Liver (tissue), 9 donors: ENCODE measurements around the gene EFCC1. TPM values are rescaled to one million over a fixed set of nuclear protein-coding genes. Genes with fewer than 3 reads are reported as not detected.

Source experiments
- DNase-seq: peaks from one replicate; pipeline ENCODE4 v3.0.0-alpha.2; 2017; ENCODE audit warnings: low spot score
- H3K27ac ChIP-seq, 2 donors: one replicate each; pipeline ENCODE4 v1.7.0; 2013; ENCODE audit warnings: inconsistent platforms in 2 of 2, low read length in 2 of 2, control low read depth in 1 of 2, low read depth in 1 of 2, mild to moderate bottlenecking in 1 of 2
- H3K27me3 ChIP-seq, 4 donors: one replicate each; pipeline versions ENCODE4 v1.6.1 to v1.7.0; 2013; ENCODE audit warnings: low read length in 3 of 4, inconsistent platforms in 1 of 4, mild to moderate bottlenecking in 1 of 4, moderate library complexity in 1 of 4; ENCODE audit not compliant: control insufficient read depth in 4 of 4, insufficient read depth in 4 of 4
- H3K36me3 ChIP-seq, 4 donors: one replicate each; pipeline versions ENCODE4 v1.6.1 to v1.7.0; 2013; ENCODE audit warnings: low read length in 3 of 4, mild to moderate bottlenecking in 3 of 4, low read depth in 1 of 4, moderate library complexity in 1 of 4; ENCODE audit not compliant: control insufficient read depth in 4 of 4, insufficient read depth in 3 of 4
- H3K4me1 ChIP-seq, 4 donors: one replicate each; pipeline versions ENCODE4 v1.6.1 to v1.7.0; 2013; ENCODE audit warnings: low read length in 3 of 4, mild to moderate bottlenecking in 3 of 4, moderate library complexity in 1 of 4; ENCODE audit not compliant: control insufficient read depth in 4 of 4, insufficient read depth in 4 of 4
- H3K4me3 ChIP-seq, 3 donors: one replicate each; pipeline versions ENCODE4 v1.6.1 to v1.7.0; 2013; ENCODE audit warnings: low read length in 3 of 3, control low read depth in 1 of 3, low read depth in 1 of 3, mild to moderate bottlenecking in 1 of 3
- H3K9ac ChIP-seq, 2 donors: one replicate each; pipeline ENCODE4 v1.7.0; 2013; ENCODE audit warnings: low read length in 2 of 2, mild to moderate bottlenecking in 2 of 2, moderate library complexity in 2 of 2, control low read depth in 1 of 2, low read depth in 1 of 2
- H3K9me3 ChIP-seq, 4 donors: one replicate each; pipeline versions ENCODE4 v1.6.1 to v1.7.0; 2013; ENCODE audit warnings: low read length in 3 of 4; ENCODE audit not compliant: control insufficient read depth in 4 of 4
- ATF3 ChIP-seq: IDR thresholded peaks from 2 replicates; pipeline ENCODE4 v1.6.1; 2016; ENCODE audit warnings: antibody characterized with exemption
- CTCF ChIP-seq: fragments of 150-350 bp; IDR thresholded peaks from 2 replicates; pipeline ENCODE4 v1.5.1; 2017; ENCODE audit warnings: improper control_type of control experiment, low read depth, low read length; ENCODE audit not compliant: missing input control
- EGR1 ChIP-seq, 2 donors: IDR thresholded peaks; 2 replicates each; pipeline ENCODE4 v1.6.1; 2016 to 2018; ENCODE audit warnings: antibody characterized with exemption in 2 of 2, low read depth in 2 of 2
- FOXA1 ChIP-seq: IDR thresholded peaks from 2 replicates; pipeline ENCODE4 v1.6.1; 2016; ENCODE audit warnings: antibody characterized with exemption
- FOXA2 ChIP-seq: IDR thresholded peaks from 2 replicates; pipeline ENCODE4 v1.6.1; 2016; ENCODE audit warnings: antibody characterized with exemption
- GABPA ChIP-seq, 2 donors: IDR thresholded peaks in 1 of 2; conservative IDR thresholded peaks in 1 of 2; 2 replicates each; pipeline ENCODE4 v1.6.1; 2016; ENCODE audit warnings: antibody characterized with exemption in 2 of 2, mild to moderate bottlenecking in 1 of 2, moderate library complexity in 1 of 2
- HNF4A ChIP-seq, 2 donors: conservative IDR thresholded peaks; 2 replicates each; pipeline ENCODE4 v1.6.1; 2016; ENCODE audit warnings: antibody characterized with exemption in 2 of 2, mild to moderate bottlenecking in 2 of 2
- HNF4G ChIP-seq: IDR thresholded peaks from 2 replicates; pipeline ENCODE4 v1.6.1; 2016; ENCODE audit warnings: antibody characterized with exemption
- JUND ChIP-seq, 2 donors: IDR thresholded peaks; 2 replicates each; pipeline ENCODE4 v1.6.1; 2016; ENCODE audit warnings: antibody characterized with exemption in 2 of 2
- NR2F2 ChIP-seq: IDR thresholded peaks from 2 replicates; pipeline ENCODE4 v1.6.1; 2016; ENCODE audit warnings: antibody characterized with exemption
- RAD21 ChIP-seq, 2 donors: IDR thresholded peaks; 2 replicates each; pipeline ENCODE4 v1.6.1; 2016; ENCODE audit warnings: antibody characterized with exemption in 2 of 2, mild to moderate bottlenecking in 2 of 2
- REST ChIP-seq: IDR thresholded peaks from 2 replicates; pipeline ENCODE4 v1.6.1; 2016; ENCODE audit warnings: antibody characterized with exemption, mild to moderate bottlenecking
- RXRA ChIP-seq, 2 donors: IDR thresholded peaks; 2 replicates each; pipeline ENCODE4 v1.6.1; 2017 to 2018; ENCODE audit warnings: antibody characterized with exemption in 2 of 2, mild to moderate bottlenecking in 1 of 2
- TAF1 ChIP-seq: conservative IDR thresholded peaks from 2 replicates; pipeline ENCODE4 v1.6.1; 2016; ENCODE audit warnings: antibody characterized with exemption, mild to moderate bottlenecking
- YY1 ChIP-seq: IDR thresholded peaks from 2 replicates; pipeline ENCODE4 v1.6.1; 2016; ENCODE audit warnings: antibody characterized with exemption, mild to moderate bottlenecking
- WGBS: extraction: QIAGEN DNeasy Blood & Tissue Kit; methylation state at CpG from one replicate; pipeline ENCODE4 v1.1.7; 2013; 5-methylcytosine and 5-hydroxymethylcytosine counted together
- polyA plus RNA-seq, 2 donors: library from polyadenylated mRNA; stranded (reverse) in 1 of 2; unstranded in 1 of 2; fragments of 200-250 nt in 1 of 2; fragments of >200 nt in 1 of 2; fragmentation: Nextera tagmentation in 1 of 2; extraction: Ambion mirVana in 1 of 2; gene quantifications; one replicate each; pipeline versions ENCODE4 v1.2.1 to v1.2.3, GENCODE V29; 2013 to 2015
- total RNA-seq, 2 donors: library from RNA; depleted of rRNA; stranded (reverse); fragments of >200 nt; gene quantifications; one replicate each; pipeline ENCODE4 v1.2.3, GENCODE V29; 2014
- donor health status: healthy.
- donor health status: healthy.
- donor health status: healthy.
- donor health status: healthy.
- donor health status: healthy.

EFCC1 gene
- total and polyA plus RNA-seq, 4 donors: 0.08 to 1.0 (median 0.24) TPM

- DNase-seq: no peak
- Histone ChIP-seq H3K9ac (no peak overlapping the region), H3K27ac (no peak overlapping the region), H3K4me1 (peaks cover 0 to 14% (median 7%) of the 10 kb centered on the region in 4 donors), H3K4me3 (no peak overlapping the region), H3K9me3 (no peaks in the 10 kb centered on the region), H3K27me3 (peaks cover 0 to 12% (median 6%) of the 10 kb centered on the region in 4 donors), H3K36me3 (no peaks in the 10 kb centered on the region)
- TF ChIP-seq YY1: no peak
- TF ChIP-seq JUND (IDR thresholded peaks at IDR 0.05): no peak
- no peak for TF ChIP-seq FOXA1
- 70% methylated on average over 1 of the region's 1 CpG for WGBS
Observed at GRCh38 chr3:128996200-128996599, 4.9 kb upstream of the EFCC1 start.

GRCh38 chr3:128996726-128997125 is 4.4 kb upstream of the EFCC1 start:
- H3K9ac ChIP-seq: no peak overlapping the region

GRCh38 chr3:128997486-128998133 is 3.5 kb upstream of the EFCC1 start:
- 78% methylated on average over 4 of the region's 4 CpGs for WGBS
- Histone ChIP-seq H3K36me3 (no peaks in the 10 kb centered on the region), H3K4me3 (no peak overlapping the region), H3K9ac (no peak overlapping the region), H3K9me3 (no peaks in the 10 kb centered on the region), H3K27me3 (peaks cover 2 to 20% (median 9%) of the 10 kb centered on the region in 4 donors), H3K27ac (no peak overlapping the region), H3K4me1 (peaks cover 6 to 28% (median 10%) of the 10 kb centered on the region in 4 donors)
- DNase-seq: no peak
- no peak for TF ChIP-seq YY1
- no peak for TF ChIP-seq REST
- TF ChIP-seq FOXA1: no peak
- no peak for TF ChIP-seq ATF3
- no peak for TF ChIP-seq RXRA (IDR thresholded peaks at IDR 0.05)
- no peak for TF ChIP-seq JUND (IDR thresholded peaks at IDR 0.05)
- no peak for TF ChIP-seq GABPA (IDR thresholded peaks at IDR 0.05 in 1 of 2, conservative IDR thresholded peaks at IDR 0.05 in 1 of 2)
- no peak for TF ChIP-seq EGR1 (IDR thresholded peaks at IDR 0.05; ENCODE audit: low read depth in 2 of 2)

More at GRCh38 chr3:128996726-128997125, 4.4 kb upstream of the EFCC1 start:
- H3K36me3 ChIP-seq: no peaks in the 10 kb centered on the region
- H3K4me1 ChIP-seq: peaks cover 4 to 19% (median 7%) of the 10 kb centered on the region in 4 donors
- WGBS: 88% methylated on average over 5 of the region's 5 CpGs
- no peak for DNase-seq
- H3K9me3 ChIP-seq: no peaks in the 10 kb centered on the region
- H3K27ac ChIP-seq: no peak overlapping the region
- TF ChIP-seq FOXA1 (no peak), CTCF (no peak), NR2F2 (no peak), RAD21 (IDR thresholded peaks at IDR 0.05) (no peak), FOXA2 (no peak), TAF1 (no peak), RXRA (IDR thresholded peaks at IDR 0.05) (no peak), HNF4G (no peak), YY1 (no peak), HNF4A (conservative IDR thresholded peaks at IDR 0.05) (no peak)
- H3K4me3 ChIP-seq: no peak overlapping the region
- peaks cover 0 to 14% (median 7%) of the 10 kb centered on the region in 4 donors for H3K27me3 ChIP-seq
